GM18867 (cell line): Measurements from ENCODE around the gene OPCML.

Experiments
- ATAC-seq: cut with Tn5 transposase; IDR thresholded peaks from one replicate; pipeline ENCODE4 v1.9.1; 2021; ENCODE audit warnings: mild to moderate bottlenecking, moderate library complexity; ENCODE audit not compliant: unreplicated experiment

OPCML gene

DNA sequence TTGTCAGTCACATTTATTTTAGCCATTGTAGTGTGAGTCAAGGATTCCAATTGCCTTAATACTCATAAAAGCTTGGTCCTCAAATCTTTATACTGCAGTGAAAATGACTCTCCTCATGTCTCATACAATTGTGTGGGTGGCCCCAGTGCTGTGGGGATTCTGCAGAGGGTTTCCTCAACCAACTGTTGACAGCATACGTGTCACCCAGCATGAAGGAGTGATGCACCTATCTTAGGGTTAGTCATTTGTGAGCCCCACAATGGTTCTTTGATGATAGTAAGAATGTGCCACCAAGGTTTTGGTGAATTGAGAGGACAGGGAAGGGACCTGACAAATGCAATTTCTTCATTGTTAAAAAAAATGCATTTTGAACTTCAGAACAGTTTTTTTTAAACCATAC lies 1046.2 kb downstream of the OPCML start:
- no peak for ATAC-seq

DNA sequence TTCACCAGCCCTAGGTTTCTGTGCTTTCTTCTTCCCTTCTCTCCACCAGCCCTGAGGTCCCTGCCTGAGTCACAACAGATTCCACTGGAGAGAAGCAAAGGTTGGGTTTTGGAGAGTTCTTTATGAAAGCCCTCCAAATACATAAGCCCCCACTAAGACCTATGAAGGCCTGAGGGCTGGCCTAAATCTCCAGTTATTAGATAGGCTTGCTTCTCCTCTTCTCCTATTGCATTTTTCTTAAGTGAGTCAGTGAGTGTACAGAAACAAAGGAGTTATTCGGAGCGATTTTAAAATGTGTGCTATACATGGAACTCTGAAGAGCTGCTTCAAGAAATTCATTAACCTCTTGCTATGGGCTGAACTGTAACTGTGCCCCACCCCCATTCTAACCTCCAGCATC lies 1057.3 kb downstream of the OPCML start:
- no peak for ATAC-seq

- no peak for ATAC-seq
These were observed 1059.7 kb downstream of the OPCML start for GRCh38 chr11:132472411-132473172.

DNA sequence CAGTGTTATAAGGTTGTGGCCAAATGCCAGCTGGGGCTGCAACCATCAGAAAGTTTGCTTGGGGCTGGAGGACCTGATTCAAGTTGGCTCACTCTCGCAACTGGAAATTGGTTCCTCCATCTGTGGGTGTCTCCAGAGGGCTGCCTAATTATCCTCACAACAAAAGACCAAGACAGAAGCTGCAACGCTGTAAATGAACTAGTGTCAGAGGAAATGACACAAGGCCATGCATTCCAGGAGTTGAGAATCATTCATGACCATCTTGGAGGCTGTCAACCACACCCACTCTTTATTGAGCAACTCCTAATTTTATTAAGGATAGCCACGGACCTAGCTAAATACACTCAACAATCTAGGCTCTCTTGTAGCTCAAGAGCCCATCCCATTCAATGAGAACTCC lies 1060.8 kb downstream of the OPCML start:
- ATAC-seq, result no peak

GRCh38 chr11:132466983-132467382 lies 1065.3 kb downstream of the OPCML start:
- ATAC-seq, result no peak

GRCh38 chr11:132464939-132465338 lies 1067.4 kb downstream of the OPCML start:
- no peak for ATAC-seq

GRCh38 chr11:132464003-132464342 lies 1068.3 kb downstream of the OPCML start:
- no peak for ATAC-seq

GRCh38 chr11:132463295-132464002 lies 1068.9 kb downstream of the OPCML start:
- ATAC-seq, result no peak

GRCh38 chr11:132459736-132460135 lies 1072.6 kb downstream of the OPCML start:
- ATAC-seq, result no peak

- no peak for ATAC-seq
These were observed 1074.9 kb downstream of the OPCML start for GRCh38 chr11:132457445-132457844.

DNA sequence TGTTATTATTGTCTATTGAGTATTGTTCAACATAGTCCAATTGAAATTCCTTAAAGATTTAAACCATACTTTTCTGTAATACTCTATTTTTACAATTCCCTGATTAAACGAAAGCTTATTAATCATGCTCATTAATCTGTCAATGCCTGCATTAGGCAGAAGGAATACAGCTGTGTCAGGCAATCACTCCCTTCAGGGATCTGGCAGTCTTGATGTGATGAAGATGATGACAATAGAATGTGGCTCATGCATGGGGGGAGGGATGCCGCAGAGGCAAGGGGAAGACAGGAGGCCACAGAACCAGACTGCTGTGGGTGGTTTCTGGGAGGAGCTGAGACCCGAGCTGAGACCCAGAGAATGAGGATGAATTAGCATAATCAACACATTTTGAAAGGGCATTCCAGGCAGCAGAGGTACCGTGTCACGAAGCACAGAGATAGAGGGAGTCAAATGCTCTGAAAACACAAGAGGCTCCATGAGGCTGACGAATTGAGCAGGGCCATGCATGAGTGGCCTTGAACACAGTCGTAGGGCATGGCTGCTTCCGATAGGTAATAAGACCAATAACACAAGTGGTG lies 1075.5 kb downstream of the OPCML start:
- ATAC-seq, result no peak

GRCh38 chr11:132455044-132455443 lies 1077.3 kb downstream of the OPCML start:
- ATAC-seq, result no peak

GRCh38 chr11:132453406-132453805 lies 1078.9 kb downstream of the OPCML start:
- ATAC-seq, result no peak

GRCh38 chr11:132452616-132453015 lies 1079.7 kb downstream of the OPCML start:
- no peak for ATAC-seq

- ATAC-seq, result no peak
These were observed 1080.2 kb downstream of the OPCML start for GRCh38 chr11:132451942-132452601.

GRCh38 chr11:132450631-132451030 lies 1081.7 kb downstream of the OPCML start:
- ATAC-seq, result no peak

GRCh38 chr11:132448334-132448995 lies 1083.8 kb downstream of the OPCML start:
- no peak for ATAC-seq

DNA sequence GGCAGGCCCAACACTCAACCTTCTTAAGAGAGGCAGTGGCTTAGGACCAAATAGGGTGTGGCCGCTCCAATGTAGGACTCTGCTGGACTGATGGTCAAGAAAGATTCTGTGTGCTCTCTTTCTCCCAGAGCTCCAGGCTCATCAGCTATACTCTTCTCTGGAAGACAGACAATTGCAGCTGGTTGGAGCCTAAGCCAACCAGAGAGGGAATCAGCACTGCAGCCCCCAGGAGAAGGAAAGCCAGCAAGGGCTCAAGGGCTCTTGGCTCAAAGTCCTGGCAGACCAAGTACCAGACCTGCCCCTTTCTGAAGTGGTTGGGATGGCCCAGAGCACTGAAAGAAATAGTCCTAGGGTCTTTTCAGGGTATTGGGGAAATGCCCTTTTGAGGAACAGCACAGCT lies 1084.5 kb downstream of the OPCML start:
- no peak for ATAC-seq

- ATAC-seq, result no peak
These were observed 1086.4 kb downstream of the OPCML start for GRCh38 chr11:132445859-132446291.

- no peak for ATAC-seq
These were observed 1087.4 kb downstream of the OPCML start for GRCh38 chr11:132444911-132445310.

- ATAC-seq, result no peak
These were observed 1092.5 kb downstream of the OPCML start for GRCh38 chr11:132439711-132440255.
